Suprapubic skin (tissue), 4 donors: ENCODE results near the gene ST6GAL1. TPM values are rescaled to one million over a fixed set of nuclear protein-coding genes. Genes with fewer than 3 reads are reported as not detected.

ENCODE experiments used
- DNase-seq, 2 donors: peaks; one replicate each; pipeline ENCODE4 v3.0.0-alpha.2; 2019; ENCODE audit warnings: low spot score in 2 of 2
- H3K27ac ChIP-seq: fragments of 200-600 bp; sonication (generic); one replicate; pipeline ENCODE4 v1.5.1; 2019
- H3K27me3 ChIP-seq: fragments of 200-600 bp; sonication (generic); one replicate; pipeline ENCODE4 v1.5.1; 2019
- H3K36me3 ChIP-seq: fragments of 200-600 bp; sonication (generic); one replicate; pipeline ENCODE4 v1.5.1; 2019
- H3K4me1 ChIP-seq: fragments of 200-600 bp; sonication (generic); one replicate; pipeline ENCODE4 v1.5.1; 2019
- H3K4me3 ChIP-seq: fragments of 200-600 bp; sonication (generic); one replicate; pipeline ENCODE4 v1.5.1; 2019; ENCODE audit warnings: mild to moderate bottlenecking
- H3K9me3 ChIP-seq: fragments of 200-600 bp; sonication (generic); one replicate; pipeline ENCODE4 v1.5.1; 2019
- CTCF ChIP-seq, 2 donors: fragments of 200-600 bp in 1 of 2; fragments of 450-650 bp in 1 of 2; sonication (generic) in 1 of 2; IDR thresholded peaks; one replicate each; pipeline ENCODE4 v1.5.1; 2016 to 2019; ENCODE audit warnings: antibody characterized with exemption in 2 of 2, mild to moderate bottlenecking in 1 of 2, moderate library complexity in 1 of 2
- EP300 ChIP-seq: sonication (generic); formaldehyde crosslinking; IDR thresholded peaks from one replicate; pipeline ENCODE4 v1.6.1; 2017; ENCODE audit warnings: antibody characterized with exemption
- POLR2A ChIP-seq, 2 donors: fragments of 450-650 bp; IDR thresholded peaks; one replicate each; pipeline ENCODE4 v1.6.1; 2017; ENCODE audit warnings: antibody characterized with exemption in 2 of 2, mild to moderate bottlenecking in 2 of 2, moderate library complexity in 2 of 2
- POLR2AphosphoS5 ChIP-seq, 3 donors: sonication (generic); formaldehyde crosslinking; IDR thresholded peaks; one replicate each; pipeline ENCODE4 v1.6.1; 2017; ENCODE audit warnings: antibody characterized with exemption in 3 of 3
- WGBS: methylation state at CpG from one replicate; pipeline ENCODE4 v1.1.5; 2018; 5-methylcytosine and 5-hydroxymethylcytosine counted together
- total RNA-seq, 4 donors: library from RNA; depleted of rRNA; stranded (reverse); fragments of >200 nt; gene quantifications; one replicate each; pipeline ENCODE4 v1.1.0, GENCODE V29; 2016

Gene ST6GAL1
- total RNA-seq, 4 donors from 2014 or later: 23.9 to 42.2 (median 31.9) TPM

GRCh38 chr3:187063286-187064121 is 133.2 kb downstream of the ST6GAL1 start:
- H3K27ac ChIP-seq: peak overlapping the region; percentile 27
- no peaks in the 10 kb centered on the region for H3K4me1 ChIP-seq
- 72% methylated on average over 4 of the region's 6 CpGs for WGBS
- no peaks in the 10 kb centered on the region for H3K9me3 ChIP-seq
- TF ChIP-seq POLR2A (IDR thresholded peaks at IDR 0.05) (no peak), EP300 (no peak), CTCF (IDR thresholded peaks at IDR 0.05) (no peak), POLR2AphosphoS5 (IDR thresholded peaks at IDR 0.05) (no peak)
- no peaks in the 10 kb centered on the region for H3K27me3 ChIP-seq
- no peaks in the 10 kb centered on the region for H3K36me3 ChIP-seq
- no peak for DNase-seq
- H3K4me3 ChIP-seq: no peak overlapping the region

GRCh38 chr3:187064210-187065115 is 134.1 kb downstream of the ST6GAL1 start:
- TF ChIP-seq EP300 (no peak), CTCF (IDR thresholded peaks at IDR 0.05) (no peak), POLR2AphosphoS5 (IDR thresholded peaks at IDR 0.05) (no peak), POLR2A (IDR thresholded peaks at IDR 0.05) (no peak)
- 57% methylated on average over 12 of the region's 12 CpGs for WGBS
- DNase-seq: no peak
- H3K9me3 ChIP-seq: no peaks in the 10 kb centered on the region
- H3K36me3 ChIP-seq: no peaks in the 10 kb centered on the region
- H3K27ac ChIP-seq: no peak overlapping the region
- no peaks in the 10 kb centered on the region for H3K4me1 ChIP-seq
- no peaks in the 10 kb centered on the region for H3K27me3 ChIP-seq
- no peak overlapping the region for H3K4me3 ChIP-seq

GRCh38 chr3:187066228-187066995 is 136.1 kb downstream of the ST6GAL1 start:
- H3K27ac ChIP-seq: no peak overlapping the region
- no peak for DNase-seq

GRCh38 chr3:187068787-187069186 is 138.5 kb downstream of the ST6GAL1 start:
- H3K27me3 ChIP-seq: no peaks in the 10 kb centered on the region
- TF ChIP-seq POLR2AphosphoS5 (IDR thresholded peaks at IDR 0.05) (no peak), CTCF (IDR thresholded peaks at IDR 0.05) (no peak), POLR2A (IDR thresholded peaks at IDR 0.05) (no peak), EP300 (no peak)
- peaks cover 7% of the 10 kb centered on the region for H3K36me3 ChIP-seq
- no peak overlapping the region for H3K27ac ChIP-seq
- no peaks in the 10 kb centered on the region for H3K4me1 ChIP-seq
- 92% methylated on average over 5 of the region's 5 CpGs for WGBS
- H3K9me3 ChIP-seq: no peaks in the 10 kb centered on the region
- no peak for DNase-seq
- H3K4me3 ChIP-seq: no peak overlapping the region

More at GRCh38 chr3:187066228-187066995, 136.1 kb downstream of the ST6GAL1 start:
- no peaks in the 10 kb centered on the region for H3K9me3 ChIP-seq
- peak in 1 of 2 donors; percentile 8 for TF ChIP-seq CTCF (IDR thresholded peaks at IDR 0.05)
- TF ChIP-seq POLR2AphosphoS5 (IDR thresholded peaks at IDR 0.05): no peak
- no peaks in the 10 kb centered on the region for H3K36me3 ChIP-seq
- 65% methylated on average over 7 of the region's 7 CpGs for WGBS
- H3K4me3 ChIP-seq: no peak overlapping the region
- H3K4me1 ChIP-seq: no peaks in the 10 kb centered on the region
- H3K27me3 ChIP-seq: no peaks in the 10 kb centered on the region
